Neural progenitor cell (in vitro differentiated cells): ENCODE data around the gene KCNJ15.

ENCODE experiments used
- EZH2 ChIP-seq: fragments of 200-600 bp; sonication (generic); IDR thresholded peaks from 2 replicates; pipeline ENCODE4 v1.6.1; 2017; ENCODE audit warnings: antibody characterized with exemption, mild to moderate bottlenecking, moderate library complexity
- EZH2phosphoT487 ChIP-seq: fragments of 200-600 bp; sonication (generic); IDR thresholded peaks from 2 replicates; pipeline ENCODE4 v1.6.1; 2017; ENCODE audit warnings: antibody characterized with exemption
- TF ChIP-seq, protein P1 (sequence below): fragments of 200-600 bp; sonication (generic); IDR thresholded peaks from 2 replicates; pipeline ENCODE4 v1.5.1; 2017; ENCODE audit warnings: antibody characterized with exemption, mild to moderate bottlenecking

DNA sequence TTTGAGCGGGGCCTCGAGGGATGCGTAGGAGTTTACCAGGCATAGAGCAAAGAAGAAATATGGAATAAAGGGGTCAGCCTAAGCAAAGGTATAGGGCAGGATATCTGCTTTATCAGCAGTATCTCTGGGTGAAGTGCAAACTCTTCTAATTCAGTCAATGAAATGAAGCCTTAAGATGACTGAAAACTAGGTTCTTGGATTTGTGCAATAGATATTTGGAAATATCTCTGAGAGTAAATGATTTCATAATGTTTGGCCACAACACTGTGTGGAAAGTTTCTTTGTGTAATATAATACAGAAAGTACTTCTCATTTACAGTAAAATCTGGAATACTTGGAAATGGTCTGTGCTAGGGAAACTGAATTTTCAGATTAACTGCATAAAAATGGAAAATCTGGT is 26.1 kb downstream of the KCNJ15 start:
- TF ChIP-seq EZH2 (no peak), EZH2phosphoT487 (no peak)
- TF ChIP-seq, protein P1, sequence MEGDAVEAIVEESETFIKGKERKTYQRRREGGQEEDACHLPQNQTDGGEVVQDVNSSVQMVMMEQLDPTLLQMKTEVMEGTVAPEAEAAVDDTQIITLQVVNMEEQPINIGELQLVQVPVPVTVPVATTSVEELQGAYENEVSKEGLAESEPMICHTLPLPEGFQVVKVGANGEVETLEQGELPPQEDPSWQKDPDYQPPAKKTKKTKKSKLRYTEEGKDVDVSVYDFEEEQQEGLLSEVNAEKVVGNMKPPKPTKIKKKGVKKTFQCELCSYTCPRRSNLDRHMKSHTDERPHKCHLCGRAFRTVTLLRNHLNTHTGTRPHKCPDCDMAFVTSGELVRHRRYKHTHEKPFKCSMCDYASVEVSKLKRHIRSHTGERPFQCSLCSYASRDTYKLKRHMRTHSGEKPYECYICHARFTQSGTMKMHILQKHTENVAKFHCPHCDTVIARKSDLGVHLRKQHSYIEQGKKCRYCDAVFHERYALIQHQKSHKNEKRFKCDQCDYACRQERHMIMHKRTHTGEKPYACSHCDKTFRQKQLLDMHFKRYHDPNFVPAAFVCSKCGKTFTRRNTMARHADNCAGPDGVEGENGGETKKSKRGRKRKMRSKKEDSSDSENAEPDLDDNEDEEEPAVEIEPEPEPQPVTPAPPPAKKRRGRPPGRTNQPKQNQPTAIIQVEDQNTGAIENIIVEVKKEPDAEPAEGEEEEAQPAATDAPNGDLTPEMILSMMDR: no peak
